Neural progenitor cell (in vitro differentiated cells): ENCODE results near the gene STK32A. TPM values are rescaled to one million over a fixed set of nuclear protein-coding genes. Genes with fewer than 3 reads are reported as not detected.

Source experiments
- DNase-seq: peaks from one replicate; pipeline ENCODE4 v3.0.0-alpha.2; 2016; ENCODE audit warnings: low spot score
- H2AFZ ChIP-seq: fragments of 200-600 bp; sonication (generic); replicated peaks from 2 replicates; pipeline ENCODE4 v1.6.1; 2016; ENCODE audit warnings: antibody characterized with exemption
- H3F3A ChIP-seq: fragments of 200-600 bp; sonication (generic); 2 replicates; pipeline ENCODE4 v1.6.1; 2016; ENCODE audit warnings: antibody characterized with exemption, low read depth
- H3K27ac ChIP-seq: fragments of 200-600 bp; sonication (generic); 2 replicates; pipeline ENCODE4 v1.5.1; 2016; ENCODE audit warnings: mild to moderate bottlenecking
- H3K27me3 ChIP-seq: fragments of 200-600 bp; sonication (generic); 2 replicates; pipeline ENCODE4 v1.6.1; 2016; ENCODE audit warnings: mild to moderate bottlenecking, moderate library complexity
- H3K36me3 ChIP-seq: fragments of 200-600 bp; sonication (generic); 2 replicates; pipeline ENCODE4 v1.5.1; 2016
- H3K4me1 ChIP-seq: fragments of 200-600 bp; sonication (generic); 2 replicates; pipeline ENCODE4 v1.6.1; 2016; ENCODE audit warnings: mixed run types
- H3K4me2 ChIP-seq: fragments of 200-600 bp; sonication (generic); 2 replicates; pipeline ENCODE4 v1.6.1; 2016
- H3K4me3 ChIP-seq: fragments of 200-600 bp; sonication (generic); 2 replicates; pipeline ENCODE4 v1.5.1; 2016
- H3K79me2 ChIP-seq: fragments of 200-600 bp; sonication (generic); 2 replicates; pipeline ENCODE4 v1.6.1; 2016; ENCODE audit warnings: low read depth
- H3K9ac ChIP-seq: fragments of 200-600 bp; sonication (generic); 2 replicates; pipeline ENCODE4 v1.6.1; 2016
- H3K9me3 ChIP-seq: fragments of 200-600 bp; sonication (generic); 2 replicates; pipeline ENCODE4 v1.5.1; 2016; ENCODE audit warnings: low read depth
- H4K20me1 ChIP-seq: fragments of 200-600 bp; sonication (generic); 2 replicates; pipeline ENCODE4 v1.6.1; 2016; ENCODE audit warnings: low read depth
- H3K27ac Mint-ChIP-seq: 3 replicates; pipeline ENCODE4 v1.8.0; 2021; ENCODE audit warnings: mixed read lengths
- H3K27me3 Mint-ChIP-seq: 2 replicates; pipeline ENCODE4 v1.8.0; 2022; ENCODE audit warnings: low read depth, mild to moderate bottlenecking, inconsistent platforms, moderate library complexity, mixed read lengths; ENCODE audit not compliant: insufficient read depth
- H3K36me3 Mint-ChIP-seq: 3 replicates; pipeline ENCODE4 v1.8.0; 2021; ENCODE audit warnings: mixed read lengths
- H3K4me1 Mint-ChIP-seq: 3 replicates; pipeline ENCODE4 v1.8.0; 2021; ENCODE audit warnings: mixed read lengths
- H3K4me3 Mint-ChIP-seq: 3 replicates; pipeline ENCODE4 v1.8.0; 2021; ENCODE audit warnings: mild to moderate bottlenecking, moderate library complexity, mixed read lengths
- H3K9me3 Mint-ChIP-seq: 3 replicates; pipeline ENCODE4 v1.8.0; 2020; ENCODE audit warnings: mixed read lengths
- CTCF ChIP-seq: fragments of 200-600 bp; sonication (generic); IDR thresholded peaks from 2 replicates; pipeline ENCODE4 v1.5.1; 2017; ENCODE audit warnings: antibody characterized with exemption, mild to moderate bottlenecking
- EZH2 ChIP-seq: fragments of 200-600 bp; sonication (generic); IDR thresholded peaks from 2 replicates; pipeline ENCODE4 v1.6.1; 2017; ENCODE audit warnings: antibody characterized with exemption, mild to moderate bottlenecking, moderate library complexity
- EZH2phosphoT487 ChIP-seq: fragments of 200-600 bp; sonication (generic); IDR thresholded peaks from 2 replicates; pipeline ENCODE4 v1.6.1; 2017; ENCODE audit warnings: antibody characterized with exemption
- total RNA-seq: library from RNA; depleted of rRNA; stranded (reverse); fragments of >200 nt; gene quantifications from 2 replicates; pipeline ENCODE4 v1.2.3, GENCODE V29; 2015; ENCODE audit warnings: low replicate concordance

Gene STK32A
- total RNA-seq, 1 donor from 2014 or later = 16.7 TPM

- Histone ChIP-seq H2AFZ (no peak overlapping the region), H3F3A (peaks cover 61% of the 10 kb centered on the region), H3K4me2 (no peak overlapping the region), H3K4me3 (no peak overlapping the region), H3K27ac (no peak overlapping the region), H3K79me2 (peaks cover 99% of the 10 kb centered on the region), H3K36me3 (peaks cover 38% of the 10 kb centered on the region), H3K4me1 (peaks cover 20% of the 10 kb centered on the region), H3K9ac (no peak overlapping the region), H3K9me3 (no peaks in the 10 kb centered on the region), H3K27me3 (no peaks in the 10 kb centered on the region), H4K20me1 (peaks cover 77% of the 10 kb centered on the region)
- TF ChIP-seq EZH2 = no peak
- no peak for TF ChIP-seq EZH2phosphoT487
- TF ChIP-seq CTCF = no peak
- Mint-ChIP-seq H3K27me3 (no peaks in the 10 kb centered on the region), H3K27ac (no peak overlapping the region), H3K4me1 (peaks cover 7% of the 10 kb centered on the region), H3K9me3 (no peaks in the 10 kb centered on the region), H3K4me3 (no peak overlapping the region), H3K36me3 (peaks cover 65% of the 10 kb centered on the region)
- DNase-seq = no peak
These were observed 177.7 kb downstream of the STK32A start for GRCh38 chr5:147412561-147412960.

GRCh38 chr5:147413266-147413665 is 178.4 kb downstream of the STK32A start:
- Histone ChIP-seq H2AFZ (no peak overlapping the region), H3K4me3 (no peak overlapping the region), H3K36me3 (peaks cover 36% of the 10 kb centered on the region), H3K4me1 (peaks cover 20% of the 10 kb centered on the region), H3K4me2 (no peak overlapping the region), H3K9ac (no peak overlapping the region), H4K20me1 (peaks cover 83% of the 10 kb centered on the region), H3K27me3 (no peaks in the 10 kb centered on the region), H3F3A (peaks cover 58% of the 10 kb centered on the region), H3K9me3 (no peaks in the 10 kb centered on the region), H3K27ac (peak overlapping the region; percentile 43), H3K79me2 (peaks cover 99% of the 10 kb centered on the region)
- Mint-ChIP-seq H3K4me1 (peaks cover 11% of the 10 kb centered on the region), H3K27me3 (no peaks in the 10 kb centered on the region), H3K4me3 (no peak overlapping the region), H3K36me3 (peaks cover 68% of the 10 kb centered on the region), H3K27ac (no peak overlapping the region), H3K9me3 (no peaks in the 10 kb centered on the region)
- no peak for DNase-seq
- TF ChIP-seq EZH2 = no peak
- TF ChIP-seq EZH2phosphoT487 = no peak
- no peak for TF ChIP-seq CTCF

GRCh38 chr5:147415651-147416050 is 180.8 kb downstream of the STK32A start:
- no peak overlapping the region for H3K4me3 ChIP-seq
- Mint-ChIP-seq H3K27ac (no peak overlapping the region), H3K4me1 (peaks cover 11% of the 10 kb centered on the region), H3K9me3 (no peaks in the 10 kb centered on the region), H3K27me3 (no peaks in the 10 kb centered on the region), H3K4me3 (no peak overlapping the region), H3K36me3 (peaks cover 60% of the 10 kb centered on the region)
- no peak overlapping the region for H3K9ac ChIP-seq
- peaks cover 99% of the 10 kb centered on the region for H3K79me2 ChIP-seq
- TF ChIP-seq EZH2phosphoT487 (no peak), CTCF (no peak), EZH2 (no peak)
- no peak overlapping the region for H2AFZ ChIP-seq
- no peaks in the 10 kb centered on the region for H3K9me3 ChIP-seq
- peaks cover 13% of the 10 kb centered on the region for H3K4me1 ChIP-seq
- H3K27ac ChIP-seq = no peak overlapping the region
- H3K4me2 ChIP-seq = no peak overlapping the region
- DNase-seq = no peak
- peaks cover 97% of the 10 kb centered on the region for H4K20me1 ChIP-seq
- peaks cover 54% of the 10 kb centered on the region for H3F3A ChIP-seq
- H3K36me3 ChIP-seq = peaks cover 31% of the 10 kb centered on the region
- H3K27me3 ChIP-seq = no peaks in the 10 kb centered on the region
